ENCODE data around the gene PSMD6.
A peak's percentile ranks its signal among the peaks of the same experiment; 100 is the strongest.

PSMD6 gene

GRCh38 chr3:64023187-64023860 is at the start of gene PSMD6:
Gene PSMD6 (minus strand): TSS chr3:64023494. CDS start chr3:64023419, 75 bp downstream.
- DNase-seq, result peak; percentile 92

DNA sequence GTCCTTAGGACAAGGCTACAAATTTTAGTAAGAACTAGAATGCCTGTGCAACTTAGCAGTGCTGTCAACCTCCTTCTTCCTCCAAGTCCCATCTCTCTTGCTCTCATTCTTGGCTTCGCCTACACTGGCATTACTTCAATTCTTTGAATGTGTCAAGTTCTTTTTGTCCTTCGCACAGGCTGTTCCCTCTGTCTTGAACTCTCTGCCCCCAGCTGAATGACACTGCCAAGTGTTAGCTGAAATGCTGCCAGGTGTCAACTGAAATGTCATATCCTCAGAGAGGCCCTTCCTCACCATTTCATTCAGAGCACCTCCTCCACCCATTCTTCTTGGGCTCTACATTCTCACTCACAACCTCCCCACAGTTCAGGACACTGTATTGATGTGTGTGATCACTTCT is 48.8 kb upstream of the PSMD6 start:
- no peak for DNase-seq

DNA sequence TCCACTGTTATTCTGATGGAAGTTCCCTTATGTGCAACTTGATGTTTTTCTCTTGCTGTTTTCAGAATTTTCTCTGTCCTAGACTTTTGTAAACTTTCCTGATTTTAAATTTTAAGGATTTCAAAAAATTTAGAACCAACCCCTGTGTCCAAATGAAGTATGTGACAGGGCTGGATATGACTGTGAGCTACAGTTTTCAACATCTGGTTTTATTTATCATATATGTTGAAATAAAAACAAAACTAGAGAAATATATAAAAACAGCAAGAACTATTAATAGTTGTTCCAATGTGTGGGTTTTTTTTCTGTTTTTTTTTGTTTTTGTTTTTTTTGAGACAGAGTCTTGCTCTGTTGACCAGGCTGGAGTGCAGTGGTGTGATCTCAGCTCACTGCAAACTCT is 47.4 kb upstream of the PSMD6 start:
- no peak for DNase-seq

- no peak for DNase-seq
Measured at GRCh38 chr3:64067506-64068346, 44.4 kb upstream of the PSMD6 start.

- DNase-seq, result no peak
Measured at GRCh38 chr3:64064804-64065203, 41.5 kb upstream of the PSMD6 start.

DNA sequence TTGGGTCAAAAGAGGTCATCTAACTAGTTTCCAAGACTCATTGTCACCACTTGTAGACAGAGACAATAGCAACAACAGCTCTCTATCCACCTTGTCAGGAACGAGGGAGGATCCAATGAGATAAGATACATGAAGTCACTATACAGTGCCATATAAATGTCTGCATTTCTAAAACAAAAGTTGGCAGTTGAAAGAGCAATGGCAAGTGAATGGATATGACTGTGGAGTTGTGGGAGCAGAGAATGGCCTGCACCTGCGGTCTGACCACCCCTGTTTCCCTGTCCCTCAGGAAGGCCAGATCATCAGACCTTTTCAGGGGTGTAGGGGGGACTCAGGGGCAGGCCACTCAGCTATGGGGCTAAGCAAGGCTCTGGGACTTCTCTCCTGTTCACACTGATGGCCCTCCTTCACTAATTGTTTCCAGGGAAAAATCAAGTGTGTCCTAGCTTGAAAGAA is 40.7 kb upstream of the PSMD6 start:
- DNase-seq, result no peak

GRCh38 chr3:64063207-64063982 is 40.1 kb upstream of the PSMD6 start:
- DNase-seq, result no peak

DNA sequence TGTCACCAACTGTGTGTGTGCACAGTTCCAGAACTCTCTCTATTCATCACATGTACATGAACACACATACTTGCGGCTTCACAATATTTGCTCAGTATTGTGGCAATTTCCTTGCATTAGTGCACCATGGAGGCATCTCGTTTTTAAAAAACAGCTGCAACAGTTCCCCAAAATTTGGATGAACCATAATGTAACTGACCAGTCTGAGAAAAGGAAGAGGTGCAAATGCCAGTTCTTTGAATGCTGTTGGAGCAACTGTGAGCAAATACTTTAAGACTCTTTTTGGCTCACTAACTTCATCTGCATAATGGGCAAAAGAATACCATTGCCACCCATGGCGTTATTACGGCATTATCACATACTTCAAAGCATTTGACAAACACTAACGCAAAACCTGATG is 38.3 kb upstream of the PSMD6 start:
- no peak for DNase-seq

- no peak for DNase-seq
Measured at GRCh38 chr3:64059484-64060175, 36.3 kb upstream of the PSMD6 start.

DNA sequence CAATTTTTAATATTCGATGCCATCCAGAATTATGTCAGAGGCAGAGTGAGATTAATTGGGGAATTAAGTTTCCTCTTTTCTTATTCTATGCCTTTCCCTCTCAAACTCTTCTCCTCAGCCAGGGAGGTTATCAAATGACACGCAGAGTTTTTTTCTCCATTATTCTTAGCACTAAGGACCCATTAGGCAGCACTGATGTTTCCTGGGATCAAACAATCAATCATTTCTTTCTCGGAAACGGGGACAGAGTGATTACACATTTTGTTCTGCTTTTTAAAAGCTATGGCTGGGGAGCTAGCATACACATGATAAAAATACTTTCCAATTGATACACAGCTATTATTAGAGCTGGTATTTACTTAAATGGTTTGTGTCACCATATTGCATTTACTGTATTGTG is 35.3 kb upstream of the PSMD6 start:
- no peak for DNase-seq

DNA sequence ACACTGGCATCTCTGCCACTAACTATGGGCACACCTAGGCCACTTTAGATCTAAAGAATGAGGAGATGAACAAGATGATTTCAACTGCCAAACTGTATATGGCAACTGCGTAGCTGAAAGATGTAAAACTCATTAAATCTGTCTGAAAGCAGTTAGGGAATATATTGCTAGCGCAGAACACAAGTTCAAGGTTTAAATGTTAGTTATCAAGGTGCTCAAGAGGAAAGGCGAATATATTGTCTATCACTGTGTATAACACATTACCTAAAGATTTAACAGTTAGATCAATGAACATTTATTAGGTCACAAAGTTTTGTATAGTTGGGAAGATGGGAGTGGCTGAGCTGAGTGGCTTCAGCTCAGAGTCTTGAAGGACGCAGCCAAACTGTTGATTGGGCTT is 33.9 kb upstream of the PSMD6 start:
- DNase-seq, result no peak

- DNase-seq, result no peak
Measured at GRCh38 chr3:64056606-64057180, 33.4 kb upstream of the PSMD6 start.

DNA sequence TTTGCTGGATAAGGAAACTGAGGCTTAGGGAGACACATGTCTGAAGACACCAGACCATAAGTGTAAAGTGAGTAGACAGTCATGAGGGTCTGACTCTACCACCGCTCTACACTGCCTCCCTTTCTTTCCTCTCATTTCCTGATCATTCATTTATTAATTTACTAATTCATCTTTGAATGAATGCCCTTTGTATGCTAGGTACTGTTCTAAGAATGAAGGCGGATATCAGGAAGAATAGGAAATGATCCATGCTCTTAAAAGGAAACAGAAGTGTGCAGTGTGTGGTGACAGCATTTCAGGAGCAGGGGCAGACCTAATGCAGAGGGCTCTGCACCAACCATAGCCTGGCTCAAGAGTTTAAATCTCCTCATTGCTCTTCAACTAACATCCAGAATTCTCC is 31.8 kb upstream of the PSMD6 start:
- DNase-seq, result no peak

DNA sequence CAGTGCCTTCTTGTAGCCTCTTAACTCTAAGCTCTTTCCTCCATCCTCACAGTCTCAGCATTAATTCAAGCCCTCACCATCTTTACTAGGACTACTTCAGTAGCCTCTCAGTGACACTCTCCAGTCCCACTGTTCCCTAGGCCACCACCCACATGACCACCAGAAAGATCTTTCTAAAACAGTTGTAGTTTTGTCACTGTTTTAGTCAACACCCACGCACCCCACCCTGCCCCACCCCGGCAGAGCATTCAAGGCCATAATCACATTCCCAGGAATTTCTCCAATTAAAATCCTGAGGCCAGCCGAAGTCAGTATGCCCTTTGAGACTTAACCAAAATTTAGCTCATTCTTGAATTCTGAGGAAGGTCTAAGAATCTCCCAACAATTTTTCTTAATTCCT is 31.2 kb upstream of the PSMD6 start:
- DNase-seq, result no peak

GRCh38 chr3:64053581-64053980 is 30.3 kb upstream of the PSMD6 start:
- no peak for DNase-seq

DNA sequence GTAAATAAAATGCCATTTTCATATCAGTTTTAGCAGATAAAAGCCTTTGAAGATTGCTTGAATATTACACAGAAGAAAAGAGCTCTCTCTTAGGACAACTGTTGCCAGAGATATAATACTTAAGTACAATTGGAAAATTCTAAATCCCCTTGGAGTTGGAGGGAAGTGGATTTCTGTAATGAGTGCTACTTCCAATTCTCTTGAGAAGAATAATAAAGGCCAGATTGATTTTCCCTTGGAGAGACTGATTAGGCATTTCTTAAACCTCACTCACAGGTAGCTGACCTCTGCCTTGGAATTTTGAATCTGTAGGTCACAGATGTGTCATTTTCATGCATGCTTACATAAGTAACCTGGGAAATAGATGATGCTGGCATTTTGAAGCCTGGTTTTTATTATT is 29.8 kb upstream of the PSMD6 start:
- DNase-seq, result no peak

DNA sequence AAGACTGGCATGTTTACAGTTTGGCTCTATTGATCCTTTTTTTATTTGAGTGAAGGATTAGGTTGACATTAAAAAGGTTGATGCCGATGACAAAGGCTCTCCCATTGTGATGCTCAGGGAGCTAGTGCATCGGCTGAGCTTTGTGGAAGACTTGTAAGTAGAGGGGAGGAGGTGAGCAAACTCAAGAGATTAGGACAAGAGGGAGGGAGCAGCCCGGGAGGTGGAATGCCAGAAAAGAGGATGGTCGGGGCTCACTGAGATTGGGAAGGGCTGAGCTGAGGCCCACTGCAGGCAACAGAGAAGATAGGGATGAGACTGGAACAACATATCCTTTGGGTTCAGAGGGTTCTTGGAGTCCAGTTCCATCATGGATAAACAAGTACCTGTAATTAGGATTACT is 26.5 kb upstream of the PSMD6 start:
- no peak for DNase-seq

DNA sequence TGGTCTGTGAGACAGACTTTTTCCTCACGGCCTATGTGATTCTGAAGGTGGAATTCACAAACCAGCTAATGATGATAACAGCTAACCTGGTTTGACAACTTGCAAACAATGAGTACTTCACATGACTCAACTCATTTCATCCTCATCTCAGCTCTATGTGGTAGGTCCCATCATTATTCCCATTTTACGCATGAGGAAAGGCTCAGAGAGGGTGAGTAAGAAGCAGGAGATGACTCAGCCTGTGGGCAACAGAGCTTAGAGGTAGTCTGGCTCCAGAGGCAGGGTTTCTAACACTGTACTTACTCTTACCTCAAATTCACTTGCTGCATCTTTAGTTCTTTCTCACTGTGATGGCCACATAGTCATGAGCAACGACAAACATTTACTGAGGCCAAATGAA is 25.8 kb upstream of the PSMD6 start:
- DNase-seq, result no peak

DNA sequence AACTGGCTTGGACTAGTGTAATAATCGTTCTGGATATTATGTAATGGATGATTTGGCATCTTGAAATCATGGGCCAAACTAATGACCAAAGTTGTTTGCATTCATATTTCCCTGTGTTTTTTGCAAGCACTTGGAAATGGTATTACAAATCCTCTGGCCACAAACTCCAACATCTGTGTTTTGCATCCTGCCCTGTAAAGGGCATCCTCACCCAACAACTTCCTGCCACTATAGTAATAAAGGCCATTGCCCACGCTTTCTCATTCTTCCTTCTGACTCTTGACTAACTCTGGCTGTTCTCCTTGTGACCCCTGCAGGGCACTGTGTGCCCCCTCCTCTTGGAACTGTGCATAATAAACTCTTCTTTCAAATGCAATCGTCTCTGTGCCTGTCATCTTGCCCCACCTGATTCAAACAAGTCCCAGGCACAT is 25.4 kb upstream of the PSMD6 start:
- no peak for DNase-seq

- no peak for DNase-seq
Measured at GRCh38 chr3:64047787-64048186, 24.5 kb upstream of the PSMD6 start.

DNA sequence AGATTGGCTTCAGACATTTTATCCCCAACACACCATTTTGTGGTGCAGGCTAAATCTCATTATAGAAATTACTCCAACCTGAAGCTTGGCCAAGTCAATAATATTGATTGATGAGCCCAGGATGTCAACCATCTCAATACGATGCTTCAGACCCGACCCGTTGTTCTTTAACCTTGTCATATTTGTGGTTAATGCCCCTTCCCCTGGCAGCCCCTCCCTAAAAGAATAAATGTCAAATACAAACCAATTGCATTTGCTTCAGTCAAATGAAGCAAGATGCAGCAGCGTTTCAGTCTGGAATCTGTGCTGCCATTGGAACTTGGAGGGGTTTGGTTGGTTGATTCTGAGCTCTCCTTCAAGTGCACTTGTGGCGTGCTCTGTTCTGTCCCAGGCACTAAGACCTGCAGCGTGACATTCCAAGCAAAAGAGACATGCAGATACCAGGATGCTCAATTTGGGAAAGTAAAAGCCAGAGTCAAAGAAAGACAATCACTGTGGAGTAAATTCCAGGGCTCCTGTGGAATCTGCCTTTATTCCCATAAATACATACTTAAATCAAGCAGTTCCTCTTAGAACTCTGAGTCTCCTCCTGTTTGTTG is 23.8 kb upstream of the PSMD6 start:
- DNase-seq, result no peak

DNA sequence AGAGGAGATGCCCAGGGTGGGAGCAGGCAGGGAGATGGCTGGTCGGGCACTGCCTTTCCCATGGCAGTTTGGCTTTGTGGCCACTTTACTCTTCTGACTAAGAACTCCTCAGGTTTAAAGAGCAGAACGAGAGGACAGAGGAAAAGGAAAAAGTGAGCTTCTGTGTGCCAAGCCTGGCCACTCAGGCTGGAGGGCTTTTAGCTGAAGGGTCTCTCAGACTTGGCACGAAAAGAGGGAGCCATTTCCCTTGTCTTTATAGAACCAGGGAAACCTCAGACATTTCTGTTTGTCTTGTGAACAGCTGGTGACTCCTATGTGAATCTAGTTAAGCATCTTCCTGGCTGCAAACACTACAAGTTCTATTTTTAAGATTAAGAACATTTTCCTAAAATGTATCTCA is 23.3 kb upstream of the PSMD6 start:
- no peak for DNase-seq

Data from activated effector memory CD4-positive, alpha-beta T cell treated with Interleukin-2 at 50 U/mL for 16 hours (primary cell).